ENCODE results near the gene TBK1.

DNA sequence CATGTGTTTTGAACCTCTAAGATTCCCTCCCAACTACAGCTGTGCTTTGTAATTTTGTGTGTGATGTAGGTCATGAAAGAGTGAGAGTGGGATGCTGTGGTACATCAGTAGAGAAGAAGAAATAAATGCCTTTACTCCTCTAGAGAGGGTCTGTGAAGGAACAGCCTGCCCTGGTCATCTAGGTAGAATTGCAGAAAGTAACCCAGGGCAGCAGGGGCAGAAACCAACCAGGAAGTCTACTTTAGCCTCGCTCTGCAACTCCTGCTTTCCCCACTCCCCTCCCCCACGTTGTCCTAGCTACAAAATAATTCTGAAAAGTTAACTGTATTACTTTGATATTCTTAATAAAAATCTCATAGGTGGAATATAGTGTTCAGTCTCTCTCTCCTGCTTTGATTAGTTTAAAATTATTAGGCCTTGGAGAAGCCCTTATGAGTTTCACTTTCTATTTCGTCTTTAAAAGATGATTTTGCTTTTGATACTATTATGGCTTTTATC is 7.5 kb downstream of the TBK1 start:
- TF ChIP-seq, protein P1, sequence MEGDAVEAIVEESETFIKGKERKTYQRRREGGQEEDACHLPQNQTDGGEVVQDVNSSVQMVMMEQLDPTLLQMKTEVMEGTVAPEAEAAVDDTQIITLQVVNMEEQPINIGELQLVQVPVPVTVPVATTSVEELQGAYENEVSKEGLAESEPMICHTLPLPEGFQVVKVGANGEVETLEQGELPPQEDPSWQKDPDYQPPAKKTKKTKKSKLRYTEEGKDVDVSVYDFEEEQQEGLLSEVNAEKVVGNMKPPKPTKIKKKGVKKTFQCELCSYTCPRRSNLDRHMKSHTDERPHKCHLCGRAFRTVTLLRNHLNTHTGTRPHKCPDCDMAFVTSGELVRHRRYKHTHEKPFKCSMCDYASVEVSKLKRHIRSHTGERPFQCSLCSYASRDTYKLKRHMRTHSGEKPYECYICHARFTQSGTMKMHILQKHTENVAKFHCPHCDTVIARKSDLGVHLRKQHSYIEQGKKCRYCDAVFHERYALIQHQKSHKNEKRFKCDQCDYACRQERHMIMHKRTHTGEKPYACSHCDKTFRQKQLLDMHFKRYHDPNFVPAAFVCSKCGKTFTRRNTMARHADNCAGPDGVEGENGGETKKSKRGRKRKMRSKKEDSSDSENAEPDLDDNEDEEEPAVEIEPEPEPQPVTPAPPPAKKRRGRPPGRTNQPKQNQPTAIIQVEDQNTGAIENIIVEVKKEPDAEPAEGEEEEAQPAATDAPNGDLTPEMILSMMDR (IDR thresholded peaks at IDR 0.05) = no peak
- TF ChIP-seq POLR2A (IDR thresholded peaks at IDR 0.05) = no peak
- TF ChIP-seq EP300 (IDR thresholded peaks at IDR 0.05) = no peak
